ENCODE measurements around the gene CCNDBP1.
"Not testable (repeated sequence)": the region's sequence is repeated elsewhere in the genome, so short reads cannot be mapped to it uniquely, and the experiment has no call there.

Gene CCNDBP1

DNA sequence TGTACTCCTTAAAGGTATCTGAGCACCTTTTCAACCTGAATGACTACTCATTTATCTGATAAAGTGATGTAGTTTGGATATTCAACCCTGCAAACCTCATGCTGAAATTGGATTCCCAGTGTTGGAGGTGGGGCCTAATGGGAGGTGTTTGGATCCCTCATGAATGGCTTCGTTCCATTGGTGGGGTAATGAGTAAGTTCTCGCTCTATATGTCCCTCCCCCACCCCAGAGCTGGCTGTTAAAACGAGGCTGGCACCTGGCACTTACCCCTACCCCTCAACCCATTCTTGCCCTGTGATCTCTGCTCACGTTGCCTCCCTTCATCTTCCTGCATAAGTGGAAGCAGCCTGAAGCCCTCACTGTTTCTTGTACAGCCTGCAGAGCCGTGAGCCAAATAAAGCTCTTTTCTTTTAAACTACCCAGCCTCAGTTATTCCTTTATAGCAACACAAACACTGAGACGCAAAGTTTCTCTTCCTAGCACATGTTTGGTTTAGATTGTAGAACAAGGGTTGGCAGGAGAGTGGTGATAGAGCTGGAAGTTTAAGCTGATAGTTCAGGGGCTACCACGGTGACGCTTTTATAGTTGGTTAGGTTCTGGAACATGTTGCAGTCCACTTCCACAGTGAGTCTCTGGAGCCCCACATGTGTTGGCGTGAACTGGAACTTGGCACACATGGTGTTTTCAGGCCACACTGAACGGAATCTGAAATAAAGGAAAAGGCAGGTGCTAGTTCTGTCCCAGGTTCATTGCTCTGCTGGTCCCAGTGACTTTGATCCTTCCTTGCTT is 11.8 kb downstream of the CCNDBP1 start:
- Histone ChIP-seq H3K4me3 (ENCODE audit: low read length) (no peak overlapping the region), H3K36me3 (ENCODE audit: control insufficient read depth, low read depth, low read length) (peaks cover 13% of the 10 kb centered on the region), H3K9ac (ENCODE audit: low read length) (no peak overlapping the region), H3K9me3 (ENCODE audit: control insufficient read depth, low read depth, low read length) (no peaks in the 10 kb centered on the region), H3K4me1 (ENCODE audit: control insufficient read depth, low read depth, low read length) (no peaks in the 10 kb centered on the region), H3K27me3 (ENCODE audit: control insufficient read depth, insufficient read depth, low read length) (no peaks in the 10 kb centered on the region), H3K27ac (ENCODE audit: low read length) (no peak overlapping the region)

DNA sequence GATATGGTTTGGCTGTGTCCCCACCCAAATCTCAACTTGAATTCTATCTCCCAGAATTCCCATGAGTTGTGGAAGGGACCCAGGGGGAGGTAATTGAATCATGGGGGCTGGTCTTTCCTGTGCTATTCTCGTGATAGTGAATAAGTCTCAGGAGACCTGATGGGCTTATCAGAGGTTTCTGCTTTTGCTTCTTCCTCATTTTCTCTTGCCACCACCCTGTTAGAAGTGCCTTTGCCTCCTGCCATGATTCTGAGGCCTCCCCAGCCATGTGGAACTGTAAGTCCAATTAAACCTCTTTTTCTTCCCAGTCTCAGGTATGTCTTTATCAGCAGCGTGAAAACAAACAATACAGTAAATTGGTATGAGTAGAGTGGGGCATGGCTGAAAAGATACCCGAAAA is 12.6 kb downstream of the CCNDBP1 start:
- not testable (repeated sequence) for H3K9me3 ChIP-seq (ENCODE audit: control insufficient read depth, low read depth, low read length); H3K9ac ChIP-seq (ENCODE audit: low read length); H3K27me3 ChIP-seq (ENCODE audit: control insufficient read depth, insufficient read depth, low read length); H3K4me1 ChIP-seq (ENCODE audit: control insufficient read depth, low read depth, low read length); H3K4me3 ChIP-seq (ENCODE audit: low read length); H3K27ac ChIP-seq (ENCODE audit: low read length)
- peaks cover 13% of the 10 kb centered on the region for H3K36me3 ChIP-seq (ENCODE audit: control insufficient read depth, low read depth, low read length)

DNA sequence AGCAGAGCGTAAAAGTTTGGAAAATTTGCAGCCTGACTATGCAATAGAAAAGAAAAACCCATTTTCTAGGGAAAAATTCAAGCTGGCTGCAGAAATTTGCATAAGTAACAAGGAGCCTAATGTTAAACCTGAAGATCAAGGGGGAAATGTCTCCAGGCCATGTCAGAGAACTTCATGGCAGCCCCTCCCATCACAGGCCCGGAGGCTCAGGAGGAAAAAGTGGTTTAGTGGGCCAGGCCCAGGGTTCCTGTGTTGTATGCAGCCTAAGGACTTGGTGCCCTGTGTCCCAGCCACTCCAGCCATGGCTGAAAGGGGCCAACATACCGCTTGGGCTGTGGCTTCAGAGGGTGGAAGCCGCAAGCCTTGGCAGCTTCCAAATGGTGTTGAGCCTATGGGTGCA is 13.4 kb downstream of the CCNDBP1 start:
- H3K36me3 ChIP-seq (ENCODE audit: control insufficient read depth, low read depth, low read length); H3K27ac ChIP-seq (ENCODE audit: low read length); H3K9ac ChIP-seq (ENCODE audit: low read length): not testable (repeated sequence)

DNA sequence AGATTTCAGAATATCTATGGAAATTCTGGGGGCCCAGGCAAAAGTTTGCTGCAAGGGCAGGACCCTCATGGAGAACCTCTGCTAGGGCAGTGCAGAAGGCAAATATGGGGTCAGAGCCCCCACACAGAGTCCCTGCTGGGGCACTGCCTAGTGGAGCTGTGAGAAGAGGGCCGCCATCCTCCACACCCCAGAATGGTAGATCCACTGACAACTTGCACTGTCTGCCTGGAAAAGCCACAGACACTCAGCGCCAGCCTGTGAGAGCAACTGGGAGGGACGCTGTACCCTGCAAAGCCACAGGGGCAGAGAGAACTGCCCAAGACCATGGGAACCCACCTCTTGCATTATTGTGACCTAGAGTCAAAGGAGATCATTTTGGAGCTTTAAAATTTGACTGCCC is 13.8 kb downstream of the CCNDBP1 start:
- H3K27ac ChIP-seq (ENCODE audit: low read length), result no peak overlapping the region
- peaks cover 9% of the 10 kb centered on the region for H3K36me3 ChIP-seq (ENCODE audit: control insufficient read depth, low read depth, low read length)
- no peaks in the 10 kb centered on the region for H3K4me1 ChIP-seq (ENCODE audit: control insufficient read depth, low read depth, low read length)
- no peaks in the 10 kb centered on the region for H3K9me3 ChIP-seq (ENCODE audit: control insufficient read depth, low read depth, low read length)
- H3K4me3 ChIP-seq (ENCODE audit: low read length), result no peak overlapping the region
- H3K9ac ChIP-seq (ENCODE audit: low read length), result no peak overlapping the region
- no peaks in the 10 kb centered on the region for H3K27me3 ChIP-seq (ENCODE audit: control insufficient read depth, insufficient read depth, low read length)

More for the DNA sequence above, 13.4 kb downstream of the CCNDBP1 start:
- not testable (repeated sequence) for H3K4me3 ChIP-seq (ENCODE audit: low read length); H3K9me3 ChIP-seq (ENCODE audit: control insufficient read depth, low read depth, low read length); H3K4me1 ChIP-seq (ENCODE audit: control insufficient read depth, low read depth, low read length); H3K27me3 ChIP-seq (ENCODE audit: control insufficient read depth, insufficient read depth, low read length)

DNA sequence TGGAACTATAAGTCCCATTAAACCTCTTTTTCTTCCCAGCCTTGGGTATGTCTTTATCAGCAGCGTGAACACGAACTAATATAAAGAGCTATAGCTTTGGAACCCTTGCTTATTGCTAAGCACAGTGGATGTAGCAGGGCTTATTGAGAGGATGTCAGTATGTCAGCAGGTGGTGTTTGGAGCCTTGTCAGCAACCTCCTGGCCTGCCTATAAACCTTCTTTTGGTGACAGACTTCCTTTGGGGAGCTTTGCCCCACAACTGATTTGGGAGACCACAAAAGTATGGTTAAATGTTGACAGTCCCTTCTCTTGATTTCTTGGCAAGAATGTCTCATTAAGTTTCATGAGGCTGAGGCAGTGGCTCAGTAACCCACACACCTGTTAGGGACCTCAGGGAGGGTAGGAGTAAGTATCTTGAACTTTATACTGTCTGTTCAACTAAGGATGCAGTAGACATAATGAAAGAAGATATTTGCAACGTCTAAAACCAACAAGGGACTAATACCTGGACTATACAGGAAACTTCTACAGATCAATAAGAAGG is 14.8 kb downstream of the CCNDBP1 start:
- Histone ChIP-seq H3K9me3 (ENCODE audit: control insufficient read depth, low read depth, low read length) (no peaks in the 10 kb centered on the region), H3K9ac (ENCODE audit: low read length) (no peak overlapping the region), H3K4me1 (ENCODE audit: control insufficient read depth, low read depth, low read length) (no peaks in the 10 kb centered on the region), H3K4me3 (ENCODE audit: low read length) (no peak overlapping the region), H3K27me3 (ENCODE audit: control insufficient read depth, insufficient read depth, low read length) (no peaks in the 10 kb centered on the region), H3K27ac (ENCODE audit: low read length) (no peak overlapping the region), H3K36me3 (ENCODE audit: control insufficient read depth, low read depth, low read length) (peaks cover under 1% of the 10 kb centered on the region)

DNA sequence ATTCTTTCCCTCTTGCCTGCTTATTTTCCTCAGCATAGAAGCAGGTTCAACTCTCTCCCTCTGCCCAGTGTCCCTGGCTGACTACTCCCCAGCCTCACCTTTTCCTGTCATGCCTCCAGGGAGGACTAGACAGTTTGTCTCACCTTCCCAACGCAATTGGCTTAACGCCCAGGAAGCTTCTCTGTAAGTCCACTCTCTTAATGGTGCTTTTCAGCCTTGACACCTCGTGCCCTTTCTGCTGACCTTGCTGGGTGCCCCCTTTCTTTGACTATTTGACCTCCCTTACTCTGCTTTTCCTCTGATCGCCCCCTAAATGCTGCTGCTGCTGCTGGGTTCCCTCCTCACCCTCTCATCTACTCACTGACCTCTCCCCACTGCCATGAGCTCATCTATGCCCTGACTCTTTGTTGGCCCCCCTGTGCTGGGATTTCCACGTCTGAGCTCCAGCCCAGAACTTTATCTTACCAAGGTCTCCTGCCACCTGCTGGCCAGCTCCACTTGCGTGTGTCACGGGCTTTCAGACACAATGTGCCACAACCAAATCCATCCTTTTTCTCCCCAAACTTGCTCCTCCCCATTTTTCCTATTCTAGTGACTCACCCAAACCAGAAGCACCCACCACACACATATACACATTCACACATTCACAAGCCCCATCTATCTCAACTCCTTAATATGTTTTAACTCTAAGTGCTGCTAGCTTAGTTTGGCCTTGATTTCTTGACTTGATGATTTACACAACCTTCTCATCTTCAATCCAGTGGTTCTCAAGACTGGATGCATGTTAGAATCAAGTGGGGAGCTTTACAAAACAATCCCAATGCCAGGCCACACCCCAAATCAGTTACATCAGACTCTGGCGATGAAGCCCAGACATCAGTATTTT is 19.1 kb downstream of the CCNDBP1 start:
- Histone ChIP-seq H3K4me1 (ENCODE audit: control insufficient read depth, low read depth, low read length) (no peaks in the 10 kb centered on the region), H3K4me3 (ENCODE audit: low read length) (no peak overlapping the region), H3K27ac (ENCODE audit: low read length) (no peak overlapping the region), H3K9me3 (ENCODE audit: control insufficient read depth, low read depth, low read length) (no peaks in the 10 kb centered on the region), H3K27me3 (ENCODE audit: control insufficient read depth, insufficient read depth, low read length) (no peaks in the 10 kb centered on the region), H3K36me3 (ENCODE audit: control insufficient read depth, low read depth, low read length) (no peaks in the 10 kb centered on the region), H3K9ac (ENCODE audit: low read length) (no peak overlapping the region)

DNA sequence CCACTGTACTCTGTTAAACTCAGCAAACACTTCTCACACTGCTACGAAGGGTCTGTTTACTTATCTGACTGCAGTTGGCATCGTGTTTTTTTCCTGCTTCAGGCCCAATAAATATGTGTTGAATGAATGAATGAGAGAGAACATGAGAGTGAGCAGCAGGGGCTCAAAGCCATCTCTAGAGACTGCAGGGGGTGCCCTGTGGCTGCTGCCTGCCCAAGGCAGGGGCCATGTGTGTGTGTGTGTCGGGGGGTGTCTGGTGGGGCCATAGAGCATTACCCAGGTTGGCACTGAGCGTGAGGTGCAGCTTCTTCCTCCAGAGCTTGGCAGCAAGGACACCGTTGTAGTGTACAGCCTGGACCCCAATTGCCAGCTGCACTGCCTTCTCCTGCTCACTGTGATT is 20.9 kb downstream of the CCNDBP1 start:
- Histone ChIP-seq H3K4me3 (ENCODE audit: low read length) (no peak overlapping the region), H3K4me1 (ENCODE audit: control insufficient read depth, low read depth, low read length) (no peaks in the 10 kb centered on the region), H3K9ac (ENCODE audit: low read length) (no peak overlapping the region), H3K27ac (ENCODE audit: low read length) (no peak overlapping the region), H3K9me3 (ENCODE audit: control insufficient read depth, low read depth, low read length) (no peaks in the 10 kb centered on the region), H3K27me3 (ENCODE audit: control insufficient read depth, insufficient read depth, low read length) (no peaks in the 10 kb centered on the region), H3K36me3 (ENCODE audit: control insufficient read depth, low read depth, low read length) (no peaks in the 10 kb centered on the region)

DNA sequence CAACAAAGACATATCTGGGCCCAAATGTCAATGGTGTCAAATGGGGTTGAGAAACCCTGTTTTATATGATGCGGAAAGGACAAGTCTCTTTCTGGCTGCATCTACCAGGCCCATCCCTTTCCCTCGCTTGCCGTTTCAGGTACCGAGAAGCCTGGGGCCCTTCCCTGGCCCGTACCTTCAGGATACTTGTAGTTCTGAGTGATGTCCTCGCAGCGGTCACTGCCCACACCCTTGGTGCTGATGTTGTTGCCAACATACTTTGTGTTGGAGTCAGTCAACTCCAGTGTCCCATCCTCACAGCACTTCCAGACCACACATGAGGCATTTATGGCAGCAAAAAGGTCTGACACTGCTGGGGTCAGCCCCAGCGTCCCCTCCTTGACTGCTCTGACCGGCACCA is 21.8 kb downstream of the CCNDBP1 start:
- no peaks in the 10 kb centered on the region for H3K4me1 ChIP-seq (ENCODE audit: control insufficient read depth, low read depth, low read length)
- no peaks in the 10 kb centered on the region for H3K9me3 ChIP-seq (ENCODE audit: control insufficient read depth, low read depth, low read length)
- no peak overlapping the region for H3K27ac ChIP-seq (ENCODE audit: low read length)
- no peaks in the 10 kb centered on the region for H3K36me3 ChIP-seq (ENCODE audit: control insufficient read depth, low read depth, low read length)
- H3K27me3 ChIP-seq (ENCODE audit: control insufficient read depth, insufficient read depth, low read length), result no peaks in the 10 kb centered on the region
- H3K9ac ChIP-seq (ENCODE audit: low read length), result no peak overlapping the region
- H3K4me3 ChIP-seq (ENCODE audit: low read length), result no peak overlapping the region

DNA sequence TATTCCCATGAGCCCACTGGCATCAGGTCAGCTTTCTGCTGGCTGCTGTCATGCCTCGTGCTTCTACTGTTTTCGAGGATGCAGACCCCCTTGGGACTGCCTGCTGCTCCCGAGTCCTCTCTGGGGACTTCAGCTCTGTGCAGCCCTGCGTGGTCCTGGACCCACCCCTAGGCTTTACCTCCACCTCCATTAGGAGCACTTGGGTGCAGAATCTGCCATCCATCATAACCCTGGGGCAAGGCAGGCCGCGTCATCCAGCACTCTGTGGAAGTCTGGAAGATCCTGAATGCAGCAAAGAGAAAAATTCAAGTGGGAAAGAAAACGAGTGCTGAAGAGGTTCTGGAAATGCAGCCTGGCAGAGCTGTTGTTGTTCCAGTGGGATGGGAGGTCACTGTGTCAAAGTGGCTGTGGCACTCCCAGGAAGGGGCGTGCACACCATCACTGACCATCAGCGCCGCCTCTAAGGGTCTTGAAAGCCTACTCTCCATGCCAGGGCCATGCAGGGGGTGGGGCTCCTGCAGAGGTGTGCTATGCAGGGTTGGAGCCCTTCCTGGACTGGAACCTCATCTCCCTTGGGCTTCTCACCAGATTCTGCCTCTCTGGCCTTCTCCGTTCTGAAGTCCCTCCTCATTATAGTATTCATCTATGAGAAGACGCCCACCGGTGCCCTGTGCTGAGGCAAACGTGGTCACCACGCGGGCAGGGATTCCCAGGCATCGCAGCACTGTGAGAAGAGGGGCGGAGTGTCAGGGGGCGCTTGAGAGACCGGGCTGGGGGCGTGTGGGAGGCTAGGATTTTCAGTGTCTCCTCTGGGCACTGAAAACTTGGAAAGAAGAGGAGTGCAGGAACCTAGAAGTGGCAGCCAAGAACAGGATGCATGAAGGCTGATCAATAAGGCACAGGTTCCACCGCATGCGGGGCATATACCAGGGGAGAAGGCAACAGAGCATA is 23.1 kb downstream of the CCNDBP1 start:
- Histone ChIP-seq H3K9me3 (ENCODE audit: control insufficient read depth, low read depth, low read length) (no peaks in the 10 kb centered on the region), H3K9ac (ENCODE audit: low read length) (no peak overlapping the region), H3K4me1 (ENCODE audit: control insufficient read depth, low read depth, low read length) (no peaks in the 10 kb centered on the region), H3K27ac (ENCODE audit: low read length) (no peak overlapping the region), H3K4me3 (ENCODE audit: low read length) (no peak overlapping the region), H3K36me3 (ENCODE audit: control insufficient read depth, low read depth, low read length) (no peaks in the 10 kb centered on the region), H3K27me3 (ENCODE audit: control insufficient read depth, insufficient read depth, low read length) (no peaks in the 10 kb centered on the region)

DNA sequence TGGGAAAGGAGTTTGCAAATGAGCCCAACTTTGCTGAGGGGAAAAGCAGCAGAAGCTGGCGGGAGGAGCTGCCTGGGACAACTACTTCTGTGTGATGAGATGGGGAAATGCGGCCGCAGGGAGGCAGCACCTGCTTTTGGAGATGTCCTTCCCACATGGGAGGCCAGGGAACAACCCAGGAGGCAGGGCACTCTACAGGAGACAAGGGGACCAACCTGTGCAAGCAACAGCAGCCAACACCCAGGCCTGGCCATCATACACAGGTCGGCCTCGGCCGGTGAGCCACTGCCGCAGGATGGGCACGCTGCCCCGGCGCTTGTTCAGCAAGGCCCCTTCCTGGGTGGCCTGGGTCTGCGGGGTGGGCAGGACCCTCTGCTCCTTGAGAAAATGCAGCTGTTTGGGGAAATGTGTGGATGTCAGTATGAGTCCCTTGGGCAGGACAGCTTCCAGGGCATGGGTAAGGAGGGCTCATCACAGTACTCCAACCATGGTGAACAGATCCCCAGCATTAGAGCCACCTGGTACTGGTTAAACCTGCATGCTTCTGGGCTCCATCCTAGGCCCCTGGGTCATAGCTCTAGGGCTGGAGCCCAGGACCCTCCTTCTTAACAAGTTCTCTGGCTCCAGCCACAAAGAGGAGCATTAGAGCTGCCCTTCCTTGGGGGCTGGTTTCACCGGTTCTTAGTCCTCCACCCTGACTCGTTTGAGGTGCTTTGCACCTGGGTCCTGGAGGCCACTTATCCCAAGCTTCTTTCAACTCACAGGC is 24.0 kb downstream of the CCNDBP1 start:
- no peaks in the 10 kb centered on the region for H3K36me3 ChIP-seq (ENCODE audit: control insufficient read depth, low read depth, low read length)
- H3K4me3 ChIP-seq (ENCODE audit: low read length), result no peak overlapping the region
- H3K4me1 ChIP-seq (ENCODE audit: control insufficient read depth, low read depth, low read length), result no peaks in the 10 kb centered on the region
- H3K9ac ChIP-seq (ENCODE audit: low read length), result no peak overlapping the region
- H3K27me3 ChIP-seq (ENCODE audit: control insufficient read depth, insufficient read depth, low read length), result no peaks in the 10 kb centered on the region
- no peak overlapping the region for H3K27ac ChIP-seq (ENCODE audit: low read length)
- no peaks in the 10 kb centered on the region for H3K9me3 ChIP-seq (ENCODE audit: control insufficient read depth, low read depth, low read length)
